Chondrocyte (in vitro differentiated cells): Measurements from ENCODE around the gene ACOXL. TPM values are rescaled to one million over a fixed set of nuclear protein-coding genes. Genes with fewer than 3 reads are reported as not detected.
A peak's percentile ranks its signal among the peaks of the same experiment; 100 is the strongest.

Source experiments
- DNase-seq: peaks from one replicate; pipeline ENCODE4 v3.0.0; 2021; ENCODE audit warnings: mixed read lengths, low spot score
- H3K27ac Mint-ChIP-seq: one replicate; pipeline ENCODE4 v1.8.0; 2021; ENCODE audit warnings: mild to moderate bottlenecking, moderate library complexity, mixed read lengths; ENCODE audit not compliant: unreplicated experiment
- H3K27me3 Mint-ChIP-seq: 2 replicates; pipeline ENCODE4 v1.8.0; 2021; ENCODE audit warnings: low read depth, mixed read lengths
- H3K36me3 Mint-ChIP-seq: 2 replicates; pipeline ENCODE4 v1.8.0; 2021; ENCODE audit warnings: low read depth, mixed read lengths
- H3K4me1 Mint-ChIP-seq: 2 replicates; pipeline ENCODE4 v1.8.0; 2021; ENCODE audit warnings: low read depth, mild to moderate bottlenecking, mixed read lengths
- H3K4me3 Mint-ChIP-seq: one replicate; pipeline ENCODE4 v1.8.0; 2021; ENCODE audit warnings: mild to moderate bottlenecking, moderate library complexity, mixed read lengths; ENCODE audit not compliant: unreplicated experiment
- H3K9me3 Mint-ChIP-seq: 2 replicates; pipeline ENCODE4 v1.8.0; 2021; ENCODE audit warnings: low read depth, mixed read lengths
- total RNA-seq: library from RNA; stranded (reverse); gene quantifications from 3 replicates; pipeline ENCODE4 v1.2.1, GENCODE V29; 2021
- TF ChIP-seq, protein P1 (sequence below): fragments of 200-600 bp; sonication (generic); IDR thresholded peaks from 2 replicates; pipeline ENCODE4 v1.5.0; 2021; ENCODE audit warnings: antibody characterized with exemption, mild to moderate bottlenecking, moderate library complexity

Gene ACOXL
- total RNA-seq, 1 donor from 2014 or later = not detected

DNA sequence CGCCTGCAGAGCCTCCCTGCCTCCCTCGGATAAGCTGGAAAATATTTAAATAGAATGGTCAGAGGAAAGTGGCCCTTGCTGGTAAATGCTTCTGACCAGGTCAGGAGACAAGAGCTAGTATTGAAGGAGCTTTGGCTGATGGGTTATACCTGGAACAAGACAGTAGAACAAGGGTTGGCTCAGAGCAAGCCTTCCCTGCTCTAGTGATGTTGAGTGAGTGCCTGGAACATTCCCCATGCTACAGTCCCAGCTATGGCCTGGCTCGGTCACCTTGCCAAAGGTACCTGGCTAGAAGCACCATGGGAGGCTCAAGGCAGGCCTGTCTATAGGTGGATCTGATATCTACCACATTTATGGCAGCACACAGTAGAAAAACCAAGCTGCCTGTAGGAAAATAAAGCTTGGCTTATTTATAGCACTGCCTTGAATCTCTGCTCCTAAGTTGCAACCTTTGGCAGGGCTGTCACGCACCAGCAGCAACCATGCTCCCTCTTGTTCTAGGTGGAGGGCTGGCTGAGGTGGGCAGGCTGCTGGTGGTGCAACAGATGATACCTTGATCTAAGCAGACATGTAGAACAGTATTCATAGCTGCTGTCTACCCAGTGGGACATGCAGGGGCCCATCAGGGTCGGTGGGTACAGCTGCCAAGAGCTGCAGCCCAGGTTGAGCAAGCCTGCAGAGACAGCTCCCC, 321.6 kb downstream of the ACOXL start:
- H3K4me3 Mint-ChIP-seq = no peak overlapping the region
- TF ChIP-seq, protein P1, sequence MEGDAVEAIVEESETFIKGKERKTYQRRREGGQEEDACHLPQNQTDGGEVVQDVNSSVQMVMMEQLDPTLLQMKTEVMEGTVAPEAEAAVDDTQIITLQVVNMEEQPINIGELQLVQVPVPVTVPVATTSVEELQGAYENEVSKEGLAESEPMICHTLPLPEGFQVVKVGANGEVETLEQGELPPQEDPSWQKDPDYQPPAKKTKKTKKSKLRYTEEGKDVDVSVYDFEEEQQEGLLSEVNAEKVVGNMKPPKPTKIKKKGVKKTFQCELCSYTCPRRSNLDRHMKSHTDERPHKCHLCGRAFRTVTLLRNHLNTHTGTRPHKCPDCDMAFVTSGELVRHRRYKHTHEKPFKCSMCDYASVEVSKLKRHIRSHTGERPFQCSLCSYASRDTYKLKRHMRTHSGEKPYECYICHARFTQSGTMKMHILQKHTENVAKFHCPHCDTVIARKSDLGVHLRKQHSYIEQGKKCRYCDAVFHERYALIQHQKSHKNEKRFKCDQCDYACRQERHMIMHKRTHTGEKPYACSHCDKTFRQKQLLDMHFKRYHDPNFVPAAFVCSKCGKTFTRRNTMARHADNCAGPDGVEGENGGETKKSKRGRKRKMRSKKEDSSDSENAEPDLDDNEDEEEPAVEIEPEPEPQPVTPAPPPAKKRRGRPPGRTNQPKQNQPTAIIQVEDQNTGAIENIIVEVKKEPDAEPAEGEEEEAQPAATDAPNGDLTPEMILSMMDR = no peak
- H3K9me3 Mint-ChIP-seq = no peaks in the 10 kb centered on the region
- DNase-seq = no peak
- peaks cover 22% of the 10 kb centered on the region for H3K27me3 Mint-ChIP-seq
- peaks cover 17% of the 10 kb centered on the region for H3K4me1 Mint-ChIP-seq
- H3K36me3 Mint-ChIP-seq = no peaks in the 10 kb centered on the region
- no peak overlapping the region for H3K27ac Mint-ChIP-seq

DNA sequence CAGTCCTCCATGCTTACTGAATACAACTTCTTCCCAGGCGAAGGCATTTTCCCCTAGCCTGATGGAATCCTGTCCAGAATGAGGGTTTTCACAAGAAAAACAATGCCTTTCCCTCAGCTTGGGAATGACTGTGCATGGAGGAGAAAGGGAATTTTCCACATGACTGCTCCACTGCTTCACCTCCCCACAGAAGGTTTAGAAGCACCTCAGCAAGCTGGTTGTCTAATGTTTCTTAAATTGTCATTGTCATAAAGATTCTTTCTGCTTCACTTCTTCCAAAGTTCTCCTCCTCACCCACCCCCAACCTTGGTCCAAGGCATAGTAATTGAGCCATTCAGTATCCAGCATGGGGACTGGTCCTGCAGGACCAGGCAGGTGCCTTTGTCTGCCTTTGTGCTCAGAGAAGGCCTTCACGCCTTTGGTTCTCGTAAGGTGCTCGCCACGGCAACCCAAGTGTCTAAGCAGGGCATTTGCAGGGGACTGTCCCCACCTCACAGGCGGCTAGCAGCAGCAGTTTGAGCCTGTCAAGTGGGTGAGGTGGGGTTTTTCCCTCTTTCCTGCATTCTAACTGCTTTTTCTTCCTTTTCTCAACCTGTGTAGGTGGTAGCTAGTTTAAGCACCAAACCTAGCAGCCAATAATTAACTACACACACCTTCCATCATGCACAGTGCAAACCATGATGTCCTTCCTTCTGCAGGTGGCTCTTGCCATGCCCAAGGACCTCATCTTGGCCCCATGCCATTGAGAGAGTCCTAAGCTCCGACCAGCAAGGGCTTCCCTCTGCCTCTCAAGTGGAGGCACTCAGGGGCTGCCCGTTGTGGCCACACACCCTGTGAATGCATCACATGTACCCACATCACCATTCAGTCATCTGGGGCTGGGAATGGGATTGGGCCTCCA, 322.7 kb downstream of the ACOXL start:
- Mint-ChIP-seq H3K27me3 (peaks cover 22% of the 10 kb centered on the region), H3K4me1 (peaks cover 8% of the 10 kb centered on the region), H3K4me3 (no peak overlapping the region), H3K27ac (peak overlapping the region; percentile 23), H3K36me3 (no peaks in the 10 kb centered on the region), H3K9me3 (no peaks in the 10 kb centered on the region)
- DNase-seq = no peak
- TF ChIP-seq, protein P1 = no peak

DNA sequence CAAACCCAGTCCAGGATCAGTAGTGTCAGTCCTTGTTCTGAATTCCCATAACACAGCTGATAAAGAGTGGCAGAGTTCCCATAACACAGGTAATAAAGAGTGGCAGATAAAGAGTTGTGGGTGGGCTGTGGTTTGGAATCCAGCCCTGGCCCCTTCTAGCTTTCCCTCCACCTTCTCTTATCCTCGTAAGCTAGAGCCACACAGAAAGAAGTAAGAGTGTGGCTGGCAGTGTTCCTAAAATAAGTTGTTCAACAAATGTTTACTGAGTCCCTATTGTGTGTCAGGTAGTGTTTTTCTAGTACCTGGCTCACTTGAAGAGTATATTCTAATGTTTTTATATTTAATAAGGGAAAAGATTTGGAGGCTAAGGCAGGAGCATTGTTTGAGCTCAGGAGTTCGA, 323.4 kb downstream of the ACOXL start:
- H3K4me1 Mint-ChIP-seq = peaks cover 8% of the 10 kb centered on the region
- TF ChIP-seq, protein P1 = no peak
- peaks cover 2% of the 10 kb centered on the region for H3K9me3 Mint-ChIP-seq
- no peak overlapping the region for H3K27ac Mint-ChIP-seq
- peaks cover 23% of the 10 kb centered on the region for H3K27me3 Mint-ChIP-seq
- H3K4me3 Mint-ChIP-seq = no peak overlapping the region
- DNase-seq = no peak
- peaks cover 2% of the 10 kb centered on the region for H3K36me3 Mint-ChIP-seq

DNA sequence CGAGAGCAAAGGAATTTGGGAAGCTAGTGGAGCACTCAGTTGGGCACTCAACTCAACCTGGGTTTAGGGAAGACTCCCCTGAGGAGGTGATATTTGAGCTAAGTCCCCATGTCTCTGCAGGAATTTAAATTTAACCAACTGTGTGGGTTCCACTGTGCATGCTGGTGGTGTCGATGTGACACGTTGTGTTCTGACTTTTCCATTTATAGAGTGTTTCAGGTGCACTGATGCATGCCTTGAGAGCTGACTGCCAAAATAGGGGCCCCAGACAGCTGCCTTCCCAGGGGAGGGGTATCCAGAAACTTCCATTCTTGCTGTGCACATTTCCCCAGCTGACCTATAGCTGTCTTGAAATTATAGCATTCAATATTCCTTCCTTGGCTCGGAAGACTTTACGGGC, 324.7 kb downstream of the ACOXL start:
- Mint-ChIP-seq H3K36me3 (peaks cover 5% of the 10 kb centered on the region), H3K27me3 (peaks cover 27% of the 10 kb centered on the region), H3K4me3 (no peak overlapping the region), H3K27ac (no peak overlapping the region), H3K9me3 (peaks cover 6% of the 10 kb centered on the region), H3K4me1 (peaks cover 11% of the 10 kb centered on the region)
- no peak for DNase-seq
- TF ChIP-seq, protein P1 = no peak

DNA sequence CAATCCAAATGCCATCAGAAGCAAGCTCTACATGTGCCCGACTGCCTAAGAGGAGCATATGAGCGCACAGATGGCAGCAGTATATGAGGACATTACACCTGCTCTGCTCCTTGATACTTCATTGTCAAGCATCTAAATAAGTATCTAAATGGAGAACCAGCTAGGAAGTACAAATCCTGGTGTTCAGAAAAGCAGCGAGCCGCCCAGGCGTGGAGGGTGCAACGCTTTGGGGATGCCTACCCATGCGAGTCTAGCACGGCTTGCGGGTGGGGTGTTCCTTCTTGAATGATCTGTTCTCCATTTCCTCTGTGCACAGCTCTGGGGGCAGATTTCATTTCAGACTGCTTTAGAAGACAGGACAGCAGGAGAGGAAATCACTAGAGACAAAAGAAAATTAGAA, 325.3 kb downstream of the ACOXL start:
- Mint-ChIP-seq H3K36me3 (peaks cover 5% of the 10 kb centered on the region), H3K27me3 (peaks cover 25% of the 10 kb centered on the region), H3K9me3 (peaks cover 6% of the 10 kb centered on the region), H3K4me1 (peaks cover 18% of the 10 kb centered on the region), H3K27ac (no peak overlapping the region), H3K4me3 (no peak overlapping the region)
- no peak for DNase-seq
- TF ChIP-seq, protein P1 = no peak
